Duodenal mucosa (tissue), 2 donors: Measurements from ENCODE around the gene ARID3B.

Experiments
- H3K27ac ChIP-seq: one replicate; pipeline ENCODE4 v1.7.0; 2013; ENCODE audit warnings: low read depth, low read length
- H3K27me3 ChIP-seq, 2 donors: one replicate each; pipeline ENCODE4 v1.7.0; 2013; ENCODE audit warnings: low read length in 2 of 2, control low read depth in 1 of 2; ENCODE audit not compliant: insufficient read depth in 2 of 2, control insufficient read depth in 1 of 2
- H3K36me3 ChIP-seq, 2 donors: one replicate each; pipeline ENCODE4 v1.7.0; 2013; ENCODE audit warnings: low read length in 2 of 2, control low read depth in 1 of 2; ENCODE audit not compliant: insufficient read depth in 2 of 2, control insufficient read depth in 1 of 2
- H3K4me1 ChIP-seq, 2 donors: one replicate each; pipeline ENCODE4 v1.7.0; 2013; ENCODE audit warnings: low read length in 2 of 2, control low read depth in 1 of 2; ENCODE audit not compliant: insufficient read depth in 2 of 2, control insufficient read depth in 1 of 2
- H3K4me3 ChIP-seq, 2 donors: one replicate each; pipeline ENCODE4 v1.7.0; 2013; ENCODE audit warnings: low read length in 2 of 2, low read depth in 1 of 2
- H3K9ac ChIP-seq, 2 donors: one replicate each; pipeline ENCODE4 v1.7.0; 2013; ENCODE audit warnings: low read length in 2 of 2, low read depth in 1 of 2
- H3K9me3 ChIP-seq, 2 donors: one replicate each; pipeline ENCODE4 v1.7.0; 2013; ENCODE audit warnings: low read length in 2 of 2, control low read depth in 1 of 2; ENCODE audit not compliant: control insufficient read depth in 1 of 2

Gene ARID3B

GRCh38 chr15:74564182-74564581 is 23.2 kb downstream of the ARID3B start:
- no peak overlapping the region for H3K27ac ChIP-seq
- no peaks in the 10 kb centered on the region for H3K4me1 ChIP-seq
- H3K36me3 ChIP-seq = no peaks in the 10 kb centered on the region
- no peak overlapping the region for H3K4me3 ChIP-seq
- H3K9me3 ChIP-seq = no peaks in the 10 kb centered on the region
- no peak overlapping the region for H3K9ac ChIP-seq
- no peaks in the 10 kb centered on the region for H3K27me3 ChIP-seq

GRCh38 chr15:74565381-74566085 is 24.5 kb downstream of the ARID3B start:
- H3K9me3 ChIP-seq = no peaks in the 10 kb centered on the region
- peaks cover 0 to 10% of the 10 kb centered on the region in 2 donors for H3K36me3 ChIP-seq
- no peak overlapping the region for H3K4me3 ChIP-seq
- H3K9ac ChIP-seq = no peak overlapping the region
- no peaks in the 10 kb centered on the region for H3K4me1 ChIP-seq
- H3K27me3 ChIP-seq = no peaks in the 10 kb centered on the region
- H3K27ac ChIP-seq = no peak overlapping the region

GRCh38 chr15:74568594-74568993 is 27.6 kb downstream of the ARID3B start:
- peaks cover 5 to 25% of the 10 kb centered on the region in 2 donors for H3K36me3 ChIP-seq
- H3K27me3 ChIP-seq = no peaks in the 10 kb centered on the region

GRCh38 chr15:74569731-74570070 is 28.7 kb downstream of the ARID3B start:
- no peaks in the 10 kb centered on the region for H3K9me3 ChIP-seq
- H3K9ac ChIP-seq = no peak overlapping the region
- no peak overlapping the region for H3K4me3 ChIP-seq
- H3K27me3 ChIP-seq = no peaks in the 10 kb centered on the region
- peaks cover 12 to 33% of the 10 kb centered on the region in 2 donors for H3K36me3 ChIP-seq
- no peak overlapping the region for H3K27ac ChIP-seq
- no peaks in the 10 kb centered on the region for H3K4me1 ChIP-seq

More at GRCh38 chr15:74568594-74568993, 27.6 kb downstream of the ARID3B start:
- Histone ChIP-seq H3K27ac (no peak overlapping the region), H3K4me1 (no peaks in the 10 kb centered on the region), H3K4me3 (no peak overlapping the region), H3K9me3 (no peaks in the 10 kb centered on the region), H3K9ac (no peak overlapping the region)

GRCh38 chr15:74571191-74571590 is 30.2 kb downstream of the ARID3B start:
- Histone ChIP-seq H3K36me3 (peaks cover 14 to 35% of the 10 kb centered on the region in 2 donors), H3K9me3 (no peaks in the 10 kb centered on the region), H3K9ac (no peak overlapping the region), H3K27ac (no peak overlapping the region), H3K4me1 (no peaks in the 10 kb centered on the region), H3K27me3 (no peaks in the 10 kb centered on the region), H3K4me3 (no peak overlapping the region)

- H3K36me3 ChIP-seq = peaks cover 14 to 46% of the 10 kb centered on the region in 2 donors
- no peak overlapping the region for H3K9ac ChIP-seq
- no peaks in the 10 kb centered on the region for H3K9me3 ChIP-seq
- no peak overlapping the region for H3K4me3 ChIP-seq
- no peaks in the 10 kb centered on the region for H3K27me3 ChIP-seq
- no peak overlapping the region for H3K27ac ChIP-seq
- H3K4me1 ChIP-seq = no peaks in the 10 kb centered on the region
Observed at GRCh38 chr15:74573987-74574386, 33.0 kb downstream of the ARID3B start.

- H3K4me3 ChIP-seq = no peak overlapping the region
- H3K9me3 ChIP-seq = no peaks in the 10 kb centered on the region
- H3K36me3 ChIP-seq = peaks cover 16 to 39% of the 10 kb centered on the region in 2 donors
Observed at GRCh38 chr15:74578496-74578994, 37.5 kb downstream of the ARID3B start.

GRCh38 chr15:74579001-74579400 is 38.0 kb downstream of the ARID3B start:
- peaks cover 14 to 36% of the 10 kb centered on the region in 2 donors for H3K36me3 ChIP-seq
- no peak overlapping the region for H3K27ac ChIP-seq
- no peaks in the 10 kb centered on the region for H3K9me3 ChIP-seq
- H3K4me3 ChIP-seq = no peak overlapping the region
- no peaks in the 10 kb centered on the region for H3K4me1 ChIP-seq
- no peaks in the 10 kb centered on the region for H3K27me3 ChIP-seq
- H3K9ac ChIP-seq = no peak overlapping the region

More at GRCh38 chr15:74578496-74578994, 37.5 kb downstream of the ARID3B start:
- Histone ChIP-seq H3K27me3 (no peaks in the 10 kb centered on the region), H3K27ac (no peak overlapping the region), H3K4me1 (no peaks in the 10 kb centered on the region), H3K9ac (no peak overlapping the region)

- H3K36me3 ChIP-seq = peaks cover 6 to 31% of the 10 kb centered on the region in 2 donors
Observed at GRCh38 chr15:74580538-74581350, 39.7 kb downstream of the ARID3B start.

GRCh38 chr15:74584204-74584603 is 43.2 kb downstream of the ARID3B start:
- Histone ChIP-seq H3K4me3 (no peak overlapping the region), H3K27ac (no peak overlapping the region), H3K4me1 (no peaks in the 10 kb centered on the region), H3K9me3 (no peaks in the 10 kb centered on the region), H3K9ac (no peak overlapping the region), H3K36me3 (peaks cover 6 to 28% of the 10 kb centered on the region in 2 donors), H3K27me3 (no peaks in the 10 kb centered on the region)

More at GRCh38 chr15:74580538-74581350, 39.7 kb downstream of the ARID3B start:
- Histone ChIP-seq H3K4me1 (no peaks in the 10 kb centered on the region), H3K9ac (no peak overlapping the region), H3K9me3 (no peaks in the 10 kb centered on the region), H3K27ac (no peak overlapping the region), H3K4me3 (no peak overlapping the region), H3K27me3 (no peaks in the 10 kb centered on the region)
